ENCODE measurements around the gene COP1.

The COP1 gene

DNA sequence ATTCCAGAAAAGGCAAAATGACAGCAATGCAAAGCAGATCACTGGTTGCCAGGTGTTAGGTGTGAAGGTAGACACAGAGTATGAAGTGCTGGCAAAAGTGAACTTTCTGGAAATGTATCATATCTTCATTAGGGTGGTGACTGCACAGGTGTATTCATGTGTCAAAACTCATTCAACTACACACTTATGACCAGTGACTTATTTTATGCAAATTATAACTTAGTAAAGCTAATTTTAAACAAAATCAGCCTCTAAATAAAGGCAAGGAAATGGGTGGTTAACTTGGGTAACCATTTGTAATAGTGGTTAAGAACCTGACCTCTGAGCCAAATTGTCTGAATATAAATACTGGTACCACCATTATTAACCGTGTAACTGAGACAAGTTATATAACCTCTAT, 7.4 kb downstream of the COP1 start:
- no peak for DNase-seq (ENCODE audit: low spot score)

DNA sequence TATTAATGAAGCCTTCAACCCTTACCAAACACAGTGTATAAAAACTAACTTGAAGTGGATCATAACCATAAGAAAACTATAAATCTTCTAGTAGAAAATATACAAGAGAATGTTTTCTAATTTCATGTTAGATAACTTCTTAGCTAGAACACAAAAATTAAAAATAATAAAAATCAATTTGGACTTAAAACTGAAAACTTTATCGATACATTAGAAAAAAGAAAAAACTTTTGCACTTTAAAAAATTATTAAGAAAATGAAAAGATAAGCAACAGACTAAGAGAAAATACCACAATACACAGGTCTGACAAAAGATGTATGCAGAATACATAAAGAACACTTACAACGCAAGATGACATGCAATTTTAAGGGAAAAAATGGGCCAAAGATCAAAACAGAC, 8.7 kb downstream of the COP1 start:
- DNase-seq (ENCODE audit: low spot score), result no peak

- no peak for DNase-seq (ENCODE audit: low spot score)
Measured at GRCh38 chr1:176196728-176197127, 10.4 kb downstream of the COP1 start.

GRCh38 chr1:176195547-176195946, 11.5 kb downstream of the COP1 start:
- no peak for DNase-seq (ENCODE audit: low spot score)

GRCh38 chr1:176193663-176194062, 13.4 kb downstream of the COP1 start:
- no peak for DNase-seq (ENCODE audit: low spot score)

DNA sequence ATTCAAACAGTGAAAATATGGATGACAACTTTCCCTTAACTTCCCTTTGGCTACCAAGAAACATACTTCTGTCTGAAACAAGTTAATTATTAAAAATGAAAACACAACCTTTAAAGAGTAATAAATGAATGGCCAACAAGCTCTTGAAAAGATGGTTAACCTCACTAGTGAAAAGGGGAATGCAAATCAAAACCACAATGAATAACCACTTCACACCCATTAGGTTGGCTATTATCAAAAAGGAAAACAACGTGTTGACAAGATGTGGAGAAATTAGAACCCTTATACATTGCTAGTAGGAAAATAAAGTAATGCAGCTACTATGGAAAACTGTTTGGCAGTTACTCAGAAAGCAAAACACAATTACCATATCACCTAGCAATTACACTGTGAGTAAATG, 14.1 kb downstream of the COP1 start:
- no peak for DNase-seq (ENCODE audit: low spot score)

- no peak for DNase-seq (ENCODE audit: low spot score)
Measured at GRCh38 chr1:176188604-176189003, 18.5 kb downstream of the COP1 start.

GRCh38 chr1:176187001-176187400, 20.1 kb downstream of the COP1 start:
- no peak for DNase-seq (ENCODE audit: low spot score)

DNA sequence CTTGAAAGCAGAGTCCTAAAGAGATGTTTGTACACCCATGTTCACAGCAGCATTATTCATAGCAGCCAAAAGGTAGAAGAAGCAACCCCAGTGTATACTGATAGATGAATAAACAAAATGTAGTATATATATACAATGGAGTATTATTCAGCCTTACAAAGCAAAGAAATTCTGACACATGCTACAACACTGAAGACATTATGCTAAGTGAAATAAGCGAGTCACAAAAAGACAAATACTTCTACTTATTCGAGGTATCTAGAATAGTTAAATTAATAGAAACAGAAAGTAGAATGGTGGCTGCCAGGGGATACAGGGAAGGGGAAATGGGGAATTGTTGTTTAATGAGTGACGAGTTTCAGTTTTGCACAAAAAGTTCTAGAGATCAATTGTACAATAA, 23.5 kb downstream of the COP1 start:
- DNase-seq (ENCODE audit: low spot score), result no peak

DNA sequence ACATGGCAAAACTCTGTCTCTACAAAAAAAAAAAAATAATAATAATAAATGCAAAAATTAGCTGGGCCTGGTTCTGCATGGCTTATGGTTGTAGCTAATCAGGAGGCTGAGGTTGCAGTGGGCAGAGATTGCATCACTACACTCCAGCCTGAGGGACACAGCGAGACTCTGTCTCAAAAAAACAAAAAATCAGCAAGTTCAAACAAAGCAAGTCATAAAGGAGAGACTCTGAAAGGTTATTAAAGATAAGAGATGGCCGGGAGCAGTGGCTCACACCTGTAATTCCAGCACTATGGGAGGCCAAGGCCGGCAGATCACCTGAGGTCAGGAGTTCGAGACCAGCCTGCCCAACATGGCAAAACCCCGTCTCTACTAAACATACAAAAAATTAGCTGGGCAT, 28.8 kb downstream of the COP1 start:
- DNase-seq (ENCODE audit: low spot score), result no peak

DNA sequence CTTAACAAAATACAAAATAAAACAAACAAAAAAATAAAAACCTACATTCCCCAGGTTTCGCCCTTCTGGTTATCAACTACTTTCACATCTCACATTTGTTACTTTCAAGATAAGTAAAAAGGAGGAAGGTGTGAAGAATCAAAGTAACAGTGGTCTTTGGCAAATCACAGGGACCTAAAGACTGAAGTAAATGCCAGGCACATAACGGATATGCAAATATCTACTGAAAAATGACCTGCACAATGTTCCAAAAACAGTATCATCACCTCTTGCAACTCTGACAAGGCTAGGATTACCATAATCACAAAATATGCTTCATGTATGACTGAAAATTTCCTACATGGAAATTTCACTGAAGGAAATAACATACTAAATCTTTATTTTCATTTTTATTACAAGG, 29.3 kb downstream of the COP1 start:
- no peak for DNase-seq (ENCODE audit: low spot score)

DNA sequence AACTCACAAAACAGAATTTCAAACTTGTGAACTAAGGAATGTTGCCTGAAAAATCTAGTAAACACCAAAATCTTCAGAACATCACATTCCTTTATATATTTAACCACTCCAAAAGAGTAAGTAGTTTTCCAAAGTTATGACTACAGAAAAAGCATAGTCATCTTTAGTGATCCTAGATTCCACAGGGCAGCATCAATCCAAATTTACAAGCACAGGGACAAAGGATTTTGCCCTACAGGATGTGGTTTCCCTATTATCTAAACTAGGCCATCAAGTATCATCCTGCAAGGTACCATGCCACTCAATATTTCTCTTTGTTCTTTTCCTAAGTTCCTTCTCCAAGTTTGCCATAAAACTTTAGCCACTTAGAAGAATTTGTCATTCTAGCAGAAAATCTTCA, 33.0 kb downstream of the COP1 start:
- DNase-seq (ENCODE audit: low spot score), result no peak

DNA sequence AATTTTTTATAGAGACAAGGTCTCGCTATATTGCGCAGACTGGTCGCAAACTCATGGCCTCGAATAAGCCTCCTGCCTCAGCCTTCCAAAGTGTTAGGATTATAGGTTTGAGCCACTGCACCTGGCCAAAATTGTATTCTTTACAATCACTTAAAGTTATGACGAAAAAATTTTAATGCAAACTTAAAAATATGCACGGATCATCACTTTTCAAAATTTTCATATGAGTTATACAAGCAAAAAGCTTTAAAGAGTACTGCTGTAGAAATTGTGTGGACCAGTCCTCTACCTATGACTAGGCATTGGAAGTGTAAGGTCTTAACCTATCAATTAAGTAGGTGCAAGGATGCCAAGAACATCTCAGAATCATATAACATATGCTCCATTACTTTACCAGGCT, 34.9 kb downstream of the COP1 start:
- DNase-seq (ENCODE audit: low spot score), result no peak

DNA sequence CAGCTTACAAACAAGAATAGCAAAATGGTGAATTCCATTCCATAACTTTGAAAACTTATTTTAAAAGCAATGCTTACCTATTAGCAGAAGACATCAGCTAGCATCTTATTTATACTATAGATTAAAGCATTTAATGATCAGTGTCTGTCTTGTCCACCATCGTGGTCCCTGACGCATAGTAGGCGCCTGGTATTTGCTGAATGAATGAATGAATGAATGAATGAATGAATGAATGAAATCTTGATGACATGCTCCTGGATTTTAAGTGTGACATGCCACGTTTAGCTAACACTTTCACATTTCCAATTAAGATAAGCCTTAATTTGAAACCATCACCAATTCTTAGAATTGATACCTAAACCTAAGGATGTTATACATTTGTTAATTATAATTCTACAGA, 39.9 kb downstream of the COP1 start:
- DNase-seq (ENCODE audit: low spot score), result no peak

DNA sequence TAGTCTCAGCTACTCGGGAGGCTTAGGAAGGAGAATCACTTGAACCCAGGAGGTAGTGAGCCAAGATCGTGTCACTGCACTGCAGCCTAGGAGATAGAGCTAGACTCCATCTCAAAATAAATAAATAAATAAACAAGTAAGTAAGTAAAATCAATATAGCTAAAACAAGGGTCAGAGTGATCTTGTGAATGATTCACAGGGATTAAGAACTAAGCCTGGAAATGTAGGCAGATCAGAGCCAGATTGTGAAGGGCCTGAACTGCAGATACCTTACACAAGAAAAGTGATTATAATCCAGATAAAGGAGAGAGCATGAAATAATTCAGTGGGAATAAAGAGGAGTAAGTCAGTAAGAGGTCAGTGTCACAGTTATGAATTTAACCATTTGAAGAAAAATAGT, 41.5 kb downstream of the COP1 start:
- no peak for DNase-seq (ENCODE audit: low spot score)

- no peak for DNase-seq (ENCODE audit: low spot score)
Measured at GRCh38 chr1:176164014-176164678, 42.9 kb downstream of the COP1 start.

GRCh38 chr1:176159993-176160392, 47.1 kb downstream of the COP1 start:
- no peak for DNase-seq (ENCODE audit: low spot score)

DNA sequence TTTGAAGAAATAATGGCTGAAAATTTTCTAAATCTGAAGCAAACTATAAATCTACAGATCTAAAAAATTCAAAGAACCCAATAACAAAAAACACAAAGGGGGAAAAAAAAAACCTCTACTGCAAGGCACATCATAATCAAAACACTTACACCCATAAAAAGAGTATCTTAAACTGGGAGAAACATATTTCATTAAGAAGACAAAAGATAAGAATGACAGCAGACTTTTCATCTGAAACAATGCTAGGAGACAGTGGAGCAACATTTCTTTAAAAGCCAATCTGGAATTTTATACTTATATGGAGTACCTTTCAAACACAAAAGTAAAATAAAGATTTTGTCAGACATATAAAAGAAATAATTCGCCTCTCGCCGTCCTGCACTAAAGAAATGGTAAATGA, 49.1 kb downstream of the COP1 start:
- DNase-seq (ENCODE audit: low spot score), result no peak

- no peak for DNase-seq (ENCODE audit: low spot score)
Measured at GRCh38 chr1:176149939-176150807, 56.9 kb downstream of the COP1 start.

- DNase-seq (ENCODE audit: low spot score), result no peak
Measured at GRCh38 chr1:176144526-176144925, 62.6 kb downstream of the COP1 start.

GRCh38 chr1:176142973-176143372, 64.1 kb downstream of the COP1 start:
- no peak for DNase-seq (ENCODE audit: low spot score)

GRCh38 chr1:176141449-176141848, 65.6 kb downstream of the COP1 start:
- DNase-seq (ENCODE audit: low spot score), result no peak

DNA sequence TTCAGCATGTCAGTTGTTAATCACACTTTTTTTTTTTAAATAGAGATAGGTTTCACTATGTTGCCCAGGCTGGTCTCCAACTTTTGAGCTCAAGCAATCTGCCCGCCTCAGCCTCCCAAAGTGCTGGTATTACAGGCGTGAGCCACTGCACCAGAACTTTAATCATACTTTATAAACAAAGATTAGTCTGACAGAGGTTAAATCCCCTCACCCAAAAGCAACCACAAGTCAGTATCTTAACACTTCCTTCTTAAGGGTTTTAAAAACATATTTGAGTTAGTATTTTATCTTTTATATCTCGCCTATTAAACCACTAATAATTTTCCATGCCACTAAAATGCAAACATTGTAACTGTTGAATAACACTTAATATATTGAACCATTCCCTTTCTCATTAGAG, 70.2 kb downstream of the COP1 start:
- no peak for DNase-seq (ENCODE audit: low spot score)

DNA sequence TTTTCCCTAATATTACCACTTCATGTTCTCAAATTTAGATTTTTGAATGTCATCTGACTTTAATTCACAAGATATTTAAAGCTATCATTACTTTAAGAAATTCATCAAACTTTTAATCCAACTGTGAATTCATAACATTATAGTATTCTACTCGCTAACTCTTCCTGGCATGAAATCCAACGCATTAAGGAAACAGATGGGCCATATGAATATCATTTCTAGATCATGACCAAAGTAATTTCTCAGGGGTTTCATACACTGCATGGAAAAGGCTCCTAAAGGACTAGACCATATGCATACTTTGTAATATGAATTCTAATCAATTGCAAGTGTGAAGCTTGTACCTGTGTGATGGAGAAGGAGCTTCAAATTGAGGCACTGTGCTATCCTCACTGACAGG, 72.4 kb downstream of the COP1 start:
- no peak for DNase-seq (ENCODE audit: low spot score)
